Measurements from ENCODE around the gene KRT74. TPM values are rescaled to one million over a fixed set of nuclear protein-coding genes. Genes with fewer than 3 reads are reported as not detected.

Gene KRT74
- total RNA-seq, 1 donor from 2014 or later = not detected

DNA sequence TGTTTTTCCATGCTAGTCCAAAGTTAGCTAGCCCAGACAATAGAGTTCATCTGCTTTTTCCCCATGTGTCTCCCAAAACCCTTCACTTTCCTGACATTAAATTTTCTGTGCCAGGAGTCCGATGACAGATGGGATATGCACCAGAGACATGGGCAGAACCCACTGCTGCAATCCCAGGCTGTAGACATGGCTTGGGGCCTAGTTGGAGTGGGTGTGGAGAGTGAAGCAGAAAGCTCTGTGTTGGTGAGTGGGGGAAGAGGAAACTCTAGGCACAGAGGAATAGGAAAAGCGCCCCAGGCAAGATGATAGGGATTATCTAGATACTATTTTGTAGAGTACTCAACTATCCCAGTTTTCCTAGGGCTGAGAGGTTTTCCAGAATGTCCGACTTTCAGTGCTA, 4.8 kb upstream of the KRT74 start:
- Mint-ChIP-seq H3K9me3 (ENCODE audit: unreplicated experiment) (no peaks in the 10 kb centered on the region), H3K27ac (ENCODE audit: unreplicated experiment) (no peak overlapping the region), H3K36me3 (ENCODE audit: low read depth, unreplicated experiment) (no peaks in the 10 kb centered on the region), H3K4me3 (ENCODE audit: unreplicated experiment) (no peak overlapping the region), H3K27me3 (ENCODE audit: unreplicated experiment) (peaks cover 2% of the 10 kb centered on the region), H3K4me1 (ENCODE audit: unreplicated experiment) (peaks cover 9% of the 10 kb centered on the region)
- DNase-seq (ENCODE audit: low spot score) = no peak
- no peak for TF ChIP-seq CTCF (IDR thresholded peaks at IDR 0.05; ENCODE audit: unreplicated experiment)

- H3K9me3 Mint-ChIP-seq (ENCODE audit: unreplicated experiment) = no peaks in the 10 kb centered on the region
- no peak for TF ChIP-seq CTCF (IDR thresholded peaks at IDR 0.05; ENCODE audit: unreplicated experiment)
- peaks cover 2% of the 10 kb centered on the region for H3K27me3 Mint-ChIP-seq (ENCODE audit: unreplicated experiment)
- DNase-seq (ENCODE audit: low spot score) = no peak
- H3K4me3 Mint-ChIP-seq (ENCODE audit: unreplicated experiment) = no peak overlapping the region
- no peaks in the 10 kb centered on the region for H3K36me3 Mint-ChIP-seq (ENCODE audit: low read depth, unreplicated experiment)
- peaks cover 9% of the 10 kb centered on the region for H3K4me1 Mint-ChIP-seq (ENCODE audit: unreplicated experiment)
- no peak overlapping the region for H3K27ac Mint-ChIP-seq (ENCODE audit: unreplicated experiment)
These were observed 3.7 kb upstream of the KRT74 start for GRCh38 chr12:52577316-52577715.

- no peak for TF ChIP-seq CTCF (IDR thresholded peaks at IDR 0.05; ENCODE audit: unreplicated experiment)
- H3K4me3 Mint-ChIP-seq (ENCODE audit: unreplicated experiment) = no peak overlapping the region
- no peaks in the 10 kb centered on the region for H3K9me3 Mint-ChIP-seq (ENCODE audit: unreplicated experiment)
- peaks cover 5% of the 10 kb centered on the region for H3K27me3 Mint-ChIP-seq (ENCODE audit: unreplicated experiment)
- H3K27ac Mint-ChIP-seq (ENCODE audit: unreplicated experiment) = no peak overlapping the region
- peaks cover 18% of the 10 kb centered on the region for H3K4me1 Mint-ChIP-seq (ENCODE audit: unreplicated experiment)
- no peak for DNase-seq (ENCODE audit: low spot score)
- no peaks in the 10 kb centered on the region for H3K36me3 Mint-ChIP-seq (ENCODE audit: low read depth, unreplicated experiment)
These were observed 2.3 kb upstream of the KRT74 start for GRCh38 chr12:52575948-52576347.

GRCh38 chr12:52575256-52575655, 1.6 kb upstream of the KRT74 start:
- H3K36me3 Mint-ChIP-seq (ENCODE audit: low read depth, unreplicated experiment) = no peaks in the 10 kb centered on the region
- H3K27me3 Mint-ChIP-seq (ENCODE audit: unreplicated experiment) = peaks cover 3% of the 10 kb centered on the region
- no peak for DNase-seq (ENCODE audit: low spot score)

GRCh38 chr12:52573306-52573705, 337 bp downstream of the KRT74 start:
- H3K4me1 Mint-ChIP-seq (ENCODE audit: unreplicated experiment) = peaks cover 12% of the 10 kb centered on the region
- H3K36me3 Mint-ChIP-seq (ENCODE audit: low read depth, unreplicated experiment) = no peaks in the 10 kb centered on the region
- no peak overlapping the region for H3K4me3 Mint-ChIP-seq (ENCODE audit: unreplicated experiment)
- TF ChIP-seq CTCF (IDR thresholded peaks at IDR 0.05; ENCODE audit: unreplicated experiment) = no peak
- DNase-seq (ENCODE audit: low spot score) = no peak
- peaks cover 7% of the 10 kb centered on the region for H3K27me3 Mint-ChIP-seq (ENCODE audit: unreplicated experiment)
- H3K27ac Mint-ChIP-seq (ENCODE audit: unreplicated experiment) = no peak overlapping the region
- H3K9me3 Mint-ChIP-seq (ENCODE audit: unreplicated experiment) = no peaks in the 10 kb centered on the region

More at GRCh38 chr12:52575256-52575655, 1.6 kb upstream of the KRT74 start:
- peaks cover 16% of the 10 kb centered on the region for H3K4me1 Mint-ChIP-seq (ENCODE audit: unreplicated experiment)
- no peak for TF ChIP-seq CTCF (IDR thresholded peaks at IDR 0.05; ENCODE audit: unreplicated experiment)
- H3K9me3 Mint-ChIP-seq (ENCODE audit: unreplicated experiment) = no peaks in the 10 kb centered on the region
- H3K27ac Mint-ChIP-seq (ENCODE audit: unreplicated experiment) = no peak overlapping the region
- no peak overlapping the region for H3K4me3 Mint-ChIP-seq (ENCODE audit: unreplicated experiment)

Measured in endothelial cell (in vitro differentiated cells).